HCT116 (cell line): ENCODE data around the gene DCST2. TPM values are rescaled to one million over a fixed set of nuclear protein-coding genes. Genes with fewer than 3 reads are reported as not detected.

Experiments used
- ATAC-seq: fragments of 200-7000 bp; cut with Tn5 transposase; 2 replicates; pipeline ENCODE4 v1.9.1; 2020; ENCODE audit warnings: mild to moderate bottlenecking, moderate library complexity
- BruUV-seq: library from RNA; stranded (reverse); fragments of 400-500 nt; replicated peaks from 2 replicates; lab custom pipeline; 2021; lab: Mats Ljungman, UMichigan
- CTCF ChIA-PET: fragments of 300-600 bp; sonication (Branson Sonifier 250); formaldehyde crosslinking; loops from one replicate; lab custom pipeline; 2021; ENCODE audit warnings: antibody characterized with exemption; lab: Charles Lee
- POLR2A ChIA-PET: fragments of 300-600, 350-600 bp; sonication (Branson Sonifier 250); formaldehyde crosslinking; loops from one replicate; lab custom pipeline; 2021; ENCODE audit warnings: antibody characterized with exemption; lab: Charles Lee
- RAD21 ChIA-PET, 2 experiments: fragments of 300-600 bp; sonication (Branson Sonifier 250); formaldehyde crosslinking; loops; one replicate each; lab custom pipeline; 2023; ENCODE audit warnings: low total read pairs in 2 of 2; ENCODE audit not compliant: uncharacterized antibody in 2 of 2, unreplicated experiment in 2 of 2, low non-redundant PET in 1 of 2; lab: Charles Lee
- DNase-seq: peaks from one replicate; pipeline ENCODE4 v3.0.0-alpha.2; 2010; ENCODE audit warnings: low read depth, low spot score
- H2AFZ ChIP-seq: fragments of 200-600 bp; shearing (Covaris generic), sonication (generic); 2 replicates; pipeline ENCODE4 v1.6.1; 2017; ENCODE audit warnings: low read depth, mixed run types, mixed read lengths, antibody characterized with exemption, low read length; ENCODE audit not compliant: poor library complexity, severe bottlenecking
- H3K27ac ChIP-seq: 2 replicates; pipeline ENCODE4 v1.5.1; 2012; ENCODE audit warnings: low read depth, low read length
- H3K27me3 ChIP-seq: fragments of 200-600 bp; sonication (generic); 2 replicates; pipeline ENCODE4 v1.6.1; 2016; ENCODE audit warnings: mixed run types, low read length, mixed read lengths; ENCODE audit not compliant: insufficient read depth
- H3K36me3 ChIP-seq, 2 experiments: fragments of 200-500 bp in 1 of 2; fragments of 200-600 bp in 1 of 2; sonication (Bioruptor generic) in 1 of 2; sonication (generic) in 1 of 2; 2 replicates each; pipeline versions ENCODE4 v1.5.1 to v1.6.1; 2014 to 2016; ENCODE audit warnings: low read length in 2 of 2, inconsistent platforms in 1 of 2, mixed read lengths in 1 of 2, mixed run types in 1 of 2; ENCODE audit not compliant: insufficient read depth in 2 of 2, control insufficient read depth in 1 of 2
- H3K4me1 ChIP-seq, 2 experiments: fragments of 200-600 bp in 1 of 2; sonication (generic) in 1 of 2; 2 replicates each; pipeline versions ENCODE4 v1.5.1 to v1.6.1; 2012 to 2017; ENCODE audit warnings: low read length in 2 of 2, inconsistent platforms in 1 of 2, mild to moderate bottlenecking in 1 of 2, mixed read lengths in 1 of 2, mixed run types in 1 of 2, moderate library complexity in 1 of 2; ENCODE audit not compliant: insufficient read depth in 2 of 2, control insufficient read depth in 1 of 2
- H3K4me2 ChIP-seq: fragments of 200-600 bp; sonication (generic); 2 replicates; pipeline ENCODE4 v1.6.1; 2017; ENCODE audit warnings: mixed run types, low read length, mixed read lengths
- H3K4me3 ChIP-seq, 2 experiments: fragments of 200-600 bp in 1 of 2; sonication (generic) in 1 of 2; replicated peaks in 1 of 2; 2 replicates each; pipeline ENCODE4 v1.5.1; 2011 to 2016; ENCODE audit warnings: low read length in 2 of 2, control low read depth in 1 of 2, low read depth in 1 of 2, mild to moderate bottlenecking in 1 of 2, mixed read lengths in 1 of 2, mixed run types in 1 of 2
- H3K79me2 ChIP-seq: fragments of 200-600 bp; sonication (generic); 2 replicates; pipeline ENCODE4 v1.6.1; 2017; ENCODE audit warnings: mild to moderate bottlenecking, mixed run types, low read length, moderate library complexity, mixed read lengths; ENCODE audit not compliant: insufficient read depth
- H3K9ac ChIP-seq: fragments of 200-600 bp; sonication (generic); 2 replicates; pipeline ENCODE4 v1.6.1; 2016; ENCODE audit warnings: low read length, mixed read lengths
- H3K9me2 ChIP-seq: fragments of 200-600 bp; sonication (generic), shearing (Covaris generic); 2 replicates; pipeline ENCODE4 v1.6.1; 2017; ENCODE audit warnings: mixed run types, mild to moderate bottlenecking, moderate library complexity; ENCODE audit not compliant: insufficient read depth
- H3K9me3 ChIP-seq, 2 experiments: fragments of 200-500 bp in 1 of 2; fragments of 200-600 bp in 1 of 2; sonication (Bioruptor generic) in 1 of 2; sonication (generic) in 1 of 2; 2 replicates each; pipeline ENCODE4 v1.6.1; 2014 to 2017; ENCODE audit warnings: low read length in 2 of 2, mixed read lengths in 2 of 2, inconsistent platforms in 1 of 2, low read depth in 1 of 2, mild to moderate bottlenecking in 1 of 2, mixed run types in 1 of 2, moderate library complexity in 1 of 2; ENCODE audit not compliant: control insufficient read depth in 1 of 2, insufficient read depth in 1 of 2
- H4K20me1 ChIP-seq: fragments of 200-600 bp; sonication (generic), shearing (Covaris generic); 2 replicates; pipeline ENCODE4 v1.6.1; 2017; ENCODE audit warnings: mixed run types, mild to moderate bottlenecking, moderate library complexity; ENCODE audit not compliant: insufficient read depth
- CEBPB ChIP-seq: IDR thresholded peaks from 2 replicates; pipeline ENCODE4 v1.6.1; 2012; ENCODE audit warnings: low read depth
- EGR1 ChIP-seq: IDR thresholded peaks from 2 replicates; pipeline ENCODE4 v1.6.1; 2012; ENCODE audit warnings: low read depth
- ELF1 ChIP-seq: IDR thresholded peaks from 2 replicates; pipeline ENCODE4 v1.6.1; 2012; ENCODE audit warnings: low read depth, borderline replicate concordance
- EZH2phosphoT487 ChIP-seq: fragments of 200-600 bp; IDR thresholded peaks from 2 replicates; pipeline ENCODE4 v1.6.1; 2018; ENCODE audit warnings: antibody characterized with exemption, borderline replicate concordance
- RAD21 ChIP-seq: IDR thresholded peaks from 2 replicates; pipeline ENCODE4 v1.6.1; 2012; ENCODE audit warnings: low read depth, mild to moderate bottlenecking
- SP1 ChIP-seq: IDR thresholded peaks from 2 replicates; pipeline ENCODE4 v1.6.1; 2012; ENCODE audit warnings: low read depth
- SRF ChIP-seq: IDR thresholded peaks from 2 replicates; pipeline ENCODE4 v1.6.1; 2012; ENCODE audit warnings: low read depth
- TCF7L2 ChIP-seq: IDR thresholded peaks from 2 replicates; pipeline ENCODE4 v1.7.0; 2011; ENCODE audit warnings: borderline replicate concordance, inconsistent platforms; ENCODE audit not compliant: insufficient read depth, insufficient read length; ENCODE audit errors: extremely low read depth
- ZFX ChIP-seq: fragments of 450-650 bp; IDR thresholded peaks from 2 replicates; pipeline ENCODE4 v1.6.1; 2017
- ZNF274 ChIP-seq: fragments of 200-500 bp; sonication (Bioruptor generic); IDR thresholded peaks from 2 replicates; pipeline ENCODE4 v1.6.1; 2014; ENCODE audit warnings: mild to moderate bottlenecking, low read depth, low read length, inconsistent platforms
- intact Hi-C: fragments of 100-400 bp; cut with micrococcal nuclease; formaldehyde crosslinking; loops from 2 replicates; pipeline ENCODE4 v1.10.0; 2022
- total RNA-seq: library from RNA; stranded (reverse); gene quantifications from one replicate; pipeline ENCODE4 v1.2.1, GENCODE V29; 2021; ENCODE audit not compliant: unreplicated experiment
- TF ChIP-seq, protein P1 (sequence below): IDR thresholded peaks from 2 replicates; pipeline ENCODE4 v1.6.1; 2012
- TF ChIP-seq, protein P2 (sequence below): IDR thresholded peaks from 2 replicates; pipeline ENCODE4 v1.6.1; 2012; ENCODE audit warnings: low read depth

Gene DCST2
- total RNA-seq, 1 experiment from 2014 or later = 2.0 TPM

DNA sequence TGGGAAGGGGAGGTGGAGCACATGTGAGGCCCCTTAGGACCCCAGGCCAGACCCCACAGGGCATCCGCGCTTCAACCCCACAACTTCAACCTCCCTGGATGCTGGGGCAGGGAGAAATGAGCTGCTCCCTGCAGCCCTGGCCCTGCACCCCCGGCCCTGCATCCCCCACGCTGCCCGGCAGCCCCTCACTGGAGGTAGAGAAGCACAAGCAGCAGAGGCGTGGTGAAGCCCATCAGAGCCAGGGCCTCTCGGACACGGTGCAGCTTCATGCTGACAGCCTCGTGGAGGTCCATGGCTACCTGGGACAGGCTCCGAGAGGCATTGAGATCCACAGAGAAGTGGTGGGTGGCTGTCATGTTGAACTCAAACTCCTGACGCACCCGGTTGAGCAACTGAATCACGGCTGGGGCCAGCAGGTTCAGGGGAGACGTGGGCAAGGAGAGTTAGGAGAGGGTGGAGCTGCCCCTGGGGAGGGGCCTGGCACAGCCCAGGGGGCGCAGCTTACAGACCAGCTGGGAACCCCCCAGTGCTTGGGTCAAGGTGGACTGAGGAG, 3.3 kb downstream of the DCST2 start:
- Histone ChIP-seq H3K9me3 (no peaks in the 10 kb centered on the region), H3K4me1 (peaks cover 10 to 19% of the 10 kb centered on the region in 2 experiments), H3K79me2 (no peaks in the 10 kb centered on the region), H3K9me2 (no peaks in the 10 kb centered on the region), H3K27ac (no peak overlapping the region), H3K27me3 (no peaks in the 10 kb centered on the region), H3K9ac (no peak overlapping the region), H3K4me2 (no peak overlapping the region), H3K36me3 (no peaks in the 10 kb centered on the region)
- CTCF ChIA-PET = no interaction called here
- POLR2A ChIA-PET = no interaction called here
- no TSS peak for BruUV-seq
- no peak for ATAC-seq
- DNase-seq = no peak
- TF ChIP-seq CEBPB (no peak), SP1 (no peak), TCF7L2 (no peak), ZFX (no peak), SRF (no peak), RAD21 (no peak), EZH2phosphoT487 (no peak), EGR1 (no peak), ELF1 (no peak), ZNF274 (no peak)
- TF ChIP-seq, protein P1, sequence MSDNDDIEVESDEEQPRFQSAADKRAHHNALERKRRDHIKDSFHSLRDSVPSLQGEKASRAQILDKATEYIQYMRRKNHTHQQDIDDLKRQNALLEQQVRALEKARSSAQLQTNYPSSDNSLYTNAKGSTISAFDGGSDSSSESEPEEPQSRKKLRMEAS = no peak
- TF ChIP-seq, protein P2, sequence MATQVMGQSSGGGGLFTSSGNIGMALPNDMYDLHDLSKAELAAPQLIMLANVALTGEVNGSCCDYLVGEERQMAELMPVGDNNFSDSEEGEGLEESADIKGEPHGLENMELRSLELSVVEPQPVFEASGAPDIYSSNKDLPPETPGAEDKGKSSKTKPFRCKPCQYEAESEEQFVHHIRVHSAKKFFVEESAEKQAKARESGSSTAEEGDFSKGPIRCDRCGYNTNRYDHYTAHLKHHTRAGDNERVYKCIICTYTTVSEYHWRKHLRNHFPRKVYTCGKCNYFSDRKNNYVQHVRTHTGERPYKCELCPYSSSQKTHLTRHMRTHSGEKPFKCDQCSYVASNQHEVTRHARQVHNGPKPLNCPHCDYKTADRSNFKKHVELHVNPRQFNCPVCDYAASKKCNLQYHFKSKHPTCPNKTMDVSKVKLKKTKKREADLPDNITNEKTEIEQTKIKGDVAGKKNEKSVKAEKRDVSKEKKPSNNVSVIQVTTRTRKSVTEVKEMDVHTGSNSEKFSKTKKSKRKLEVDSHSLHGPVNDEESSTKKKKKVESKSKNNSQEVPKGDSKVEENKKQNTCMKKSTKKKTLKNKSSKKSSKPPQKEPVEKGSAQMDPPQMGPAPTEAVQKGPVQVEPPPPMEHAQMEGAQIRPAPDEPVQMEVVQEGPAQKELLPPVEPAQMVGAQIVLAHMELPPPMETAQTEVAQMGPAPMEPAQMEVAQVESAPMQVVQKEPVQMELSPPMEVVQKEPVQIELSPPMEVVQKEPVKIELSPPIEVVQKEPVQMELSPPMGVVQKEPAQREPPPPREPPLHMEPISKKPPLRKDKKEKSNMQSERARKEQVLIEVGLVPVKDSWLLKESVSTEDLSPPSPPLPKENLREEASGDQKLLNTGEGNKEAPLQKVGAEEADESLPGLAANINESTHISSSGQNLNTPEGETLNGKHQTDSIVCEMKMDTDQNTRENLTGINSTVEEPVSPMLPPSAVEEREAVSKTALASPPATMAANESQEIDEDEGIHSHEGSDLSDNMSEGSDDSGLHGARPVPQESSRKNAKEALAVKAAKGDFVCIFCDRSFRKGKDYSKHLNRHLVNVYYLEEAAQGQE = no peak
- TF ChIP-seq, all 23 proteins: peak for 0
- Histone ChIP-seq H2AFZ (no peak overlapping the region), H3K4me3 (no peak overlapping the region), H4K20me1 (no peaks in the 10 kb centered on the region)
- intact Hi-C loops = no loop called here
- RAD21 ChIA-PET = no interaction called here
